Astrocyte of the spinal cord (primary cell): ENCODE measurements around the gene GAB2.

Source experiments
- DNase-seq: peaks from one replicate; pipeline ENCODE4 v3.0.0; 2011; ENCODE audit warnings: low read depth, low spot score
- H3K4me3 ChIP-seq: 2 replicates; pipeline ENCODE4 v1.5.1; 2011; ENCODE audit warnings: low read depth, mild to moderate bottlenecking, low read length, moderate library complexity
- CTCF ChIP-seq: IDR thresholded peaks from 2 replicates; pipeline ENCODE4 v1.5.1; 2012; ENCODE audit warnings: low read depth, mild to moderate bottlenecking, low read length, inconsistent platforms
- in situ Hi-C: cut with HindIII; loops from 2 replicates; pipeline ENCODE4 v1.10.0; 2017; ENCODE audit warnings: low sequenced_read_pairs

GAB2 gene

GRCh38 chr11:78315724-78316123 lies 101.9 kb downstream of the GAB2 start:
- no peak overlapping the region for H3K4me3 ChIP-seq
- TF ChIP-seq CTCF: no peak
- in situ Hi-C loops: no loop called here
- no peak for DNase-seq

GRCh38 chr11:78314762-78315161 lies 102.9 kb downstream of the GAB2 start:
- in situ Hi-C loops: no loop called here
- no peak overlapping the region for H3K4me3 ChIP-seq
- DNase-seq: no peak
- no peak for TF ChIP-seq CTCF

GRCh38 chr11:78313898-78314297 lies 103.7 kb downstream of the GAB2 start:
- no peak for DNase-seq
- in situ Hi-C loops: no loop called here
- TF ChIP-seq CTCF: no peak
- no peak overlapping the region for H3K4me3 ChIP-seq

- in situ Hi-C loops: no loop called here
- peak; percentile 77 for DNase-seq
- no peak for TF ChIP-seq CTCF
- no peak overlapping the region for H3K4me3 ChIP-seq
These were observed 104.3 kb downstream of the GAB2 start for GRCh38 chr11:78313181-78313795.

- no peak overlapping the region for H3K4me3 ChIP-seq
- DNase-seq: no peak
- in situ Hi-C loops: no loop called here
- TF ChIP-seq CTCF: no peak
These were observed 104.9 kb downstream of the GAB2 start for GRCh38 chr11:78312712-78313111.

- no peak for TF ChIP-seq CTCF
- DNase-seq: no peak
- in situ Hi-C loops: no loop called here
- no peak overlapping the region for H3K4me3 ChIP-seq
These were observed 105.8 kb downstream of the GAB2 start for GRCh38 chr11:78311702-78312371.
